HL-60 (cell line): ENCODE measurements around the gene CCDC57.

Source experiments
- GABPA ChIP-seq: IDR thresholded peaks from 2 replicates; pipeline ENCODE4 v1.6.1; 2012; ENCODE audit warnings: low read depth
- POLR2AphosphoS5 ChIP-seq: IDR thresholded peaks from 2 replicates; pipeline ENCODE4 v1.6.1; 2012; ENCODE audit warnings: low read depth
- SPI1 ChIP-seq: IDR thresholded peaks from 2 replicates; pipeline ENCODE4 v1.6.1; 2012; ENCODE audit warnings: low read depth, mild to moderate bottlenecking, borderline replicate concordance
- TF ChIP-seq, protein P1 (sequence below): IDR thresholded peaks from one replicate; pipeline ENCODE4 v1.5.1; 2011; ENCODE audit warnings: low read length, control low read depth, inconsistent platforms; ENCODE audit not compliant: insufficient read depth
- TF ChIP-seq, protein P2 (sequence below): IDR thresholded peaks from 2 replicates; pipeline ENCODE4 v1.6.1; 2012; ENCODE audit warnings: low read depth; ENCODE audit not compliant: insufficient replicate concordance

DNA sequence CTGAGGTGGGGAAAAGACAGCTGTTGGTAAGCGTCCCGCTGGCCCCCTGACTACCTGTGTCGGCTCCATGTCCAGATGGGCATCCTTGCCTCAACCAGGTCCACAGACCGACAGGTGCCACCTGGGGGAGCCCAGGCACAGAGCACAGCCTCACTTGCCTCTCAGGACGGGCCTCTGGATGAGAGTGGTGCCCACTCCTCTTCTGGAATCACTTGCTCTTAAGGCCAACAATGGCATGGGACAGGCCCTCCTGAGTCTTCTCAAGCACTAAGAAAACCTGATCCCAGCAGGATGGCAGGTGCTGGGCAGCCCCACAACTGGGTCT, 33.4 kb upstream of the CCDC57 start:
- TF ChIP-seq POLR2AphosphoS5 (no peak), SPI1 (no peak), GABPA (no peak)
- TF ChIP-seq, protein P1, sequence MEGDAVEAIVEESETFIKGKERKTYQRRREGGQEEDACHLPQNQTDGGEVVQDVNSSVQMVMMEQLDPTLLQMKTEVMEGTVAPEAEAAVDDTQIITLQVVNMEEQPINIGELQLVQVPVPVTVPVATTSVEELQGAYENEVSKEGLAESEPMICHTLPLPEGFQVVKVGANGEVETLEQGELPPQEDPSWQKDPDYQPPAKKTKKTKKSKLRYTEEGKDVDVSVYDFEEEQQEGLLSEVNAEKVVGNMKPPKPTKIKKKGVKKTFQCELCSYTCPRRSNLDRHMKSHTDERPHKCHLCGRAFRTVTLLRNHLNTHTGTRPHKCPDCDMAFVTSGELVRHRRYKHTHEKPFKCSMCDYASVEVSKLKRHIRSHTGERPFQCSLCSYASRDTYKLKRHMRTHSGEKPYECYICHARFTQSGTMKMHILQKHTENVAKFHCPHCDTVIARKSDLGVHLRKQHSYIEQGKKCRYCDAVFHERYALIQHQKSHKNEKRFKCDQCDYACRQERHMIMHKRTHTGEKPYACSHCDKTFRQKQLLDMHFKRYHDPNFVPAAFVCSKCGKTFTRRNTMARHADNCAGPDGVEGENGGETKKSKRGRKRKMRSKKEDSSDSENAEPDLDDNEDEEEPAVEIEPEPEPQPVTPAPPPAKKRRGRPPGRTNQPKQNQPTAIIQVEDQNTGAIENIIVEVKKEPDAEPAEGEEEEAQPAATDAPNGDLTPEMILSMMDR, result no peak
- TF ChIP-seq, protein P2, sequence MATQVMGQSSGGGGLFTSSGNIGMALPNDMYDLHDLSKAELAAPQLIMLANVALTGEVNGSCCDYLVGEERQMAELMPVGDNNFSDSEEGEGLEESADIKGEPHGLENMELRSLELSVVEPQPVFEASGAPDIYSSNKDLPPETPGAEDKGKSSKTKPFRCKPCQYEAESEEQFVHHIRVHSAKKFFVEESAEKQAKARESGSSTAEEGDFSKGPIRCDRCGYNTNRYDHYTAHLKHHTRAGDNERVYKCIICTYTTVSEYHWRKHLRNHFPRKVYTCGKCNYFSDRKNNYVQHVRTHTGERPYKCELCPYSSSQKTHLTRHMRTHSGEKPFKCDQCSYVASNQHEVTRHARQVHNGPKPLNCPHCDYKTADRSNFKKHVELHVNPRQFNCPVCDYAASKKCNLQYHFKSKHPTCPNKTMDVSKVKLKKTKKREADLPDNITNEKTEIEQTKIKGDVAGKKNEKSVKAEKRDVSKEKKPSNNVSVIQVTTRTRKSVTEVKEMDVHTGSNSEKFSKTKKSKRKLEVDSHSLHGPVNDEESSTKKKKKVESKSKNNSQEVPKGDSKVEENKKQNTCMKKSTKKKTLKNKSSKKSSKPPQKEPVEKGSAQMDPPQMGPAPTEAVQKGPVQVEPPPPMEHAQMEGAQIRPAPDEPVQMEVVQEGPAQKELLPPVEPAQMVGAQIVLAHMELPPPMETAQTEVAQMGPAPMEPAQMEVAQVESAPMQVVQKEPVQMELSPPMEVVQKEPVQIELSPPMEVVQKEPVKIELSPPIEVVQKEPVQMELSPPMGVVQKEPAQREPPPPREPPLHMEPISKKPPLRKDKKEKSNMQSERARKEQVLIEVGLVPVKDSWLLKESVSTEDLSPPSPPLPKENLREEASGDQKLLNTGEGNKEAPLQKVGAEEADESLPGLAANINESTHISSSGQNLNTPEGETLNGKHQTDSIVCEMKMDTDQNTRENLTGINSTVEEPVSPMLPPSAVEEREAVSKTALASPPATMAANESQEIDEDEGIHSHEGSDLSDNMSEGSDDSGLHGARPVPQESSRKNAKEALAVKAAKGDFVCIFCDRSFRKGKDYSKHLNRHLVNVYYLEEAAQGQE, result no peak
